Activated CD8-positive, alpha-beta T cell treated with anti-CD3 and anti-CD28 coated beads, Interleukin-2, amount 10 ng/mL, durations not matched to agents 7 days and 5 days (primary cell): ENCODE data around the gene GLS. TPM values are rescaled to one million over a fixed set of nuclear protein-coding genes. Genes with fewer than 3 reads are reported as not detected.
A peak's percentile ranks its signal among the peaks of the same experiment; 100 is the strongest.
"Not testable (repeated sequence)": the region's sequence is repeated elsewhere in the genome, so short reads cannot be mapped to it uniquely, and the experiment has no call there.

ENCODE experiments used
- ATAC-seq: fragments of 150-1000 bp; cut with Tn5 transposase; one replicate; pipeline ENCODE4 v1.10.0; 2021; ENCODE audit warnings: moderate library complexity
- CTCF ChIA-PET: fragments of 350-600 bp; sonication (Branson Sonifier 250); formaldehyde crosslinking; loops from one replicate; lab custom pipeline; 2021; ENCODE audit warnings: antibody characterized with exemption; lab: Charles Lee
- POLR2A ChIA-PET: fragments of 350-600 bp; sonication (Branson Sonifier 250); formaldehyde crosslinking; loops from one replicate; lab custom pipeline; 2021; ENCODE audit warnings: antibody characterized with exemption; lab: Charles Lee
- DNase-seq: peaks from one replicate; pipeline ENCODE4 v3.0.0-alpha.2; 2020
- H3K27ac Mint-ChIP-seq: one replicate; pipeline ENCODE4 v1.8.0; 2021; ENCODE audit warnings: mild to moderate bottlenecking, mixed read lengths
- H3K27me3 Mint-ChIP-seq: one replicate; pipeline ENCODE4 v1.8.0; 2021; ENCODE audit warnings: low read depth, mixed read lengths
- H3K36me3 Mint-ChIP-seq: one replicate; pipeline ENCODE4 v1.8.0; 2021; ENCODE audit warnings: low read depth, mixed read lengths
- H3K4me1 Mint-ChIP-seq: one replicate; pipeline ENCODE4 v1.8.0; 2021; ENCODE audit warnings: low read depth, mixed read lengths
- H3K4me3 Mint-ChIP-seq: one replicate; pipeline ENCODE4 v1.8.0; 2021; ENCODE audit warnings: mild to moderate bottlenecking, mixed read lengths
- H3K9me3 Mint-ChIP-seq: one replicate; pipeline ENCODE4 v1.8.0; 2022; ENCODE audit warnings: mixed read lengths; ENCODE audit not compliant: insufficient read depth
- total RNA-seq, 2 experiments: library from RNA; stranded (reverse); gene quantifications; one replicate each; pipeline ENCODE4 v1.2.3, GENCODE V29; 2021

Gene GLS
- total RNA-seq, 2 experiments from 2014 or later, result 162 to 193 TPM

DNA sequence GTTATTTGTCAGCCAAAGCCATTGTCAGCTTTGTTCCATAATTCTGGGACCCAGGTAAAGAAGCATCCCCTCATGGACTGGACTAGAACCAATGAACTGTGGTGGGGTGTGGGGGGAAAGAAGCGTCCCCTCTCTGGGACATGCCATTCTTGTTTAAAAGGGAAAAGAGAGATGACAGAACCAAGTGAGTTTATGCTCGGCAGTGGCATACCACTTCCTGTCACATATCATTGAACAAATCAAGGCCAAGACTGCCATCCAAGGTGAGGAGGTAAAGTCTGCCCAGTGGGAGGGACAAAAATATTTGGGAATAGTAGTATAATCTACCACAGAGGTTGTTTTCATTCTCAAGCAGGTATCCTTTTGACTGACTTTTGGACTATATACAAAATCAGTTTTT, 4.7 kb upstream of the GLS start:
- Mint-ChIP-seq H3K9me3 (no peaks in the 10 kb centered on the region), H3K27ac (peak overlapping the region; percentile 53), H3K27me3 (no peaks in the 10 kb centered on the region), H3K4me3 (no peak overlapping the region), H3K4me1 (peaks cover 24% of the 10 kb centered on the region), H3K36me3 (peaks cover 2% of the 10 kb centered on the region)
- ChIA-PET POLR2A (no interaction called here), CTCF (interaction anchor here (1.1 to 1.8 kb wide), 4 partner anchors 9 to 91 kb away, joined by 3 to 21 read pairs (median 4); no protein-coding TSS in a partner anchor)
- ATAC-seq, result no peak
- peak; percentile 55 for DNase-seq

DNA sequence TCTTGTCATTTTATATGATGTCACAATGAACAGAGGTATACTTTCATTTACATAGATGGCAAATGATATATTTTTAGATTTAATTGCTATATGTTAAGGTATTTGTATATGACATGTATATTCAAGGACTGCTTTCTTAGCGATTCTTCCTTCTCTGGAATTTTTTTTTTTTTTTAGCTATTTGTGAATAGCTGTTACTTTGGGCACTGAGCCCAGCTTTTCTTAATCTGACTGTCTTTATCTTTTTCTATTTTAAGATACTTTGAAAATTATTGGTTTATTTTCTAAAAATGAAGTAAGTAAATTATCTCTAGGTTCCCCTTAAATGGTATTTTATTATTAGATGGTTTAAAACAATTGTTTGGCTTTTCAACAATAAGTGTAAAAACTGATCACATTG, 4.0 kb upstream of the GLS start:
- Mint-ChIP-seq H3K27me3 (no peaks in the 10 kb centered on the region), H3K36me3 (peaks cover 2% of the 10 kb centered on the region), H3K4me1 (peaks cover 24% of the 10 kb centered on the region), H3K9me3 (no peaks in the 10 kb centered on the region), H3K4me3 (no peak overlapping the region), H3K27ac (no peak overlapping the region)
- POLR2A ChIA-PET, result no interaction called here
- no peak for ATAC-seq
- DNase-seq, result no peak
- CTCF ChIA-PET, result interaction anchor here (0.8 to 2.9 kb wide), 3 partner anchors 16 to 71 kb away, joined by 3 to 17 read pairs (median 13); no protein-coding TSS in a partner anchor

DNA sequence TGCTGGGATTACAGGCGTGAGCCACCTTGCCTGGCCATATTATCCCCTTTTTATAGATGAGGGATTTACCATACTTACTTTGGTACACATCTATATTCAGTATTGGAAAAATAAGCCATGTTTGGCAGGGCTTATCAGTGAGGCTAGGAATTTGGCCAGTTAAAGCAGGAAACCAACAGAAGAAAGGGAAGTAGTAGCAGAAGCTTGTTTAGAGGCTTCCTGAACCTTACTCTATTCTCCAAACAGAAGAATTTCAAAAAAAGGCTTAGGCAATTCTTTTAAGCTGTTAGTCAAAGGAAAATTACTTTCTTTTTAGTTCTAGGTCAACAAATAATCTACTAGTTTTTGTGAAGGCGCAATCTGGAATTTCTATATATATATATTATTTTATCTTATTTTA, 3.2 kb upstream of the GLS start:
- Mint-ChIP-seq H3K27ac (no peak overlapping the region), H3K36me3 (peaks cover 7% of the 10 kb centered on the region), H3K9me3 (no peaks in the 10 kb centered on the region), H3K4me1 (peaks cover 24% of the 10 kb centered on the region), H3K27me3 (no peaks in the 10 kb centered on the region), H3K4me3 (no peak overlapping the region)
- DNase-seq (no peak), ATAC-seq (no peak)
- ChIA-PET POLR2A (interaction anchor here (1.0 kb wide), 1 partner anchor 146 kb away, joined by 3 read pairs; no protein-coding TSS in a partner anchor), CTCF (interaction anchor here (1.6 to 2.9 kb wide), 3 partner anchors 11 to 70 kb away, joined by 3 to 17 read pairs (median 13); no protein-coding TSS in a partner anchor)

DNA sequence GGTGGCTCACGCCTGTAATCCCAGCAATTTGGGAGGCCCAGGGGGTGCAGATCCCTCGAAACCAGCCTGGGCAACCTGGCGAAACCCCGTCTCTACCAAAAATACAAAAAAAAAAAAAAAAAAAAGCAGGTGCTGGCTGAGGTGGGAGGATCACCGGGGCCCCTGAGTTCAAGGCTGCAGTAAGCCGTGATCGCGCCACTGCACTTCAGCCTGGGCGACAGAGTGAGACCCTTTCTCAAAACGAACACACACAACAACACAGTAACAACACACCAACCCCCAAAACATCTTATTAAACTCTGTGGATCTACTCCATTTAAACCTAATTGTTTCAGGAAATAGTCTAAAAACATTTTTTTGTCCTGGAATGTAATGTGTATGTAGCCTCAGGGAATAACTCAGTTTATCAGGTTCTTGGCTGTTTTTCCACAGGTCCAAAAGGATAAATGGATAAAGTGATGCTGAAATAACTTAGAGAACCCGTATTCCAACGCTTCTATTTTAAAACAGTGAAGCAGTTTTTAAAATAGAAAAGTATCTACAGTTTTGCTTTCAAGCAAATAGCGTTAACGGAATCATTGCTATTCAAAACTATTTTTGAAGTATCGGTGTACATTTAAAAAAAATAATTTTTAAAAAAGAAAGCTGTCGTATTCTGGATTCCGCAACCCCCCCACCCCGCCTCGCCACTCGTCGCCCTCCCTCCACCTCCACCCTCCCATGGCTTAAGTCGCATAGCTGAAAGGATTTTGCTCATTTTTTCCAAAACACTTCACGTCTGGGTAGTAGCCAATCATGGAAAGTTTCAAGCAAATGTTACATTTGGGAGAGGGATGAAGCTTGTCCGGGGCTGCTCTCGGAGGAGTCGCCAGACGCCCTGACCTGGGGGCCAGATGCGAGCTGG, 895 bp upstream of the GLS start:
- CTCF ChIA-PET, result interaction anchor here (0.6 to 4.6 kb wide), 6 partner anchors 10 to 67 kb away, joined by 3 to 24 read pairs (median 6); no protein-coding TSS in a partner anchor
- DNase-seq, result no peak
- Mint-ChIP-seq H3K27me3 (no peaks in the 10 kb centered on the region), H3K27ac (peak overlapping the region; percentile 99), H3K9me3 (no peaks in the 10 kb centered on the region), H3K36me3 (peaks cover 25% of the 10 kb centered on the region), H3K4me3 (peak overlapping the region; percentile 94), H3K4me1 (peaks cover 33% of the 10 kb centered on the region)
- POLR2A ChIA-PET, result interaction anchor here (0.5 to 4.0 kb wide), 22 partner anchors 10 to 798 kb away, joined by 3 to 51 read pairs (median 4); partner anchors contain the start of genes MFSD6, NABP1, NEMP2 and STAT1
- peak; percentile 12 for ATAC-seq

DNA sequence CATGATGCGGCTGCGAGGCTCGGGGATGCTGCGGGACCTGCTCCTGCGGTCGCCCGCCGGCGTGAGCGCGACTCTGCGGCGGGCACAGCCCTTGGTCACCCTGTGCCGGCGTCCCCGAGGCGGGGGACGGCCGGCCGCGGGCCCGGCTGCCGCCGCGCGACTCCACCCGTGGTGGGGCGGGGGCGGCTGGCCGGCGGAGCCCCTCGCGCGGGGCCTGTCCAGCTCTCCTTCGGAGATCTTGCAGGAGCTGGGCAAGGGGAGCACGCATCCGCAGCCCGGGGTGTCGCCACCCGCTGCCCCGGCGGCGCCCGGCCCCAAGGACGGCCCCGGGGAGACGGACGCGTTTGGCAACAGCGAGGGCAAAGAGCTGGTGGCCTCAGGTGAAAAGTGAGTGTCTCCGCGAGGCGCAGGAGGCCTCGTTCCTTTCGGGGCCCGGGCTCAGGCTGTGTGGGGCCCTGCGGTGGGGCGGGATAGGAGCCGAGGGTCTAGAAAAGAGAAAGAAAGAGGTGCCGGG, 520 bp downstream of the GLS start:
- ChIA-PET POLR2A (interaction anchor here (0.6 to 4.0 kb wide), 30 partner anchors 9 to 558 kb away, joined by 3 to 51 read pairs (median 4); partner anchors contain the start of genes MFSD6, NEMP2 and STAT1), CTCF (interaction anchor here (2.3 to 4.6 kb wide), 2 partner anchors 31 to 66 kb away, joined by 16 to 24 read pairs; no protein-coding TSS in a partner anchor)
- DNase-seq, result no peak
- Mint-ChIP-seq H3K27ac (peak overlapping the region; percentile 99), H3K27me3 (no peaks in the 10 kb centered on the region), H3K36me3 (peaks cover 30% of the 10 kb centered on the region), H3K4me1 (peaks cover 33% of the 10 kb centered on the region), H3K9me3 (no peaks in the 10 kb centered on the region), H3K4me3 (peak overlapping the region; percentile 94)
- ATAC-seq, result no peak

DNA sequence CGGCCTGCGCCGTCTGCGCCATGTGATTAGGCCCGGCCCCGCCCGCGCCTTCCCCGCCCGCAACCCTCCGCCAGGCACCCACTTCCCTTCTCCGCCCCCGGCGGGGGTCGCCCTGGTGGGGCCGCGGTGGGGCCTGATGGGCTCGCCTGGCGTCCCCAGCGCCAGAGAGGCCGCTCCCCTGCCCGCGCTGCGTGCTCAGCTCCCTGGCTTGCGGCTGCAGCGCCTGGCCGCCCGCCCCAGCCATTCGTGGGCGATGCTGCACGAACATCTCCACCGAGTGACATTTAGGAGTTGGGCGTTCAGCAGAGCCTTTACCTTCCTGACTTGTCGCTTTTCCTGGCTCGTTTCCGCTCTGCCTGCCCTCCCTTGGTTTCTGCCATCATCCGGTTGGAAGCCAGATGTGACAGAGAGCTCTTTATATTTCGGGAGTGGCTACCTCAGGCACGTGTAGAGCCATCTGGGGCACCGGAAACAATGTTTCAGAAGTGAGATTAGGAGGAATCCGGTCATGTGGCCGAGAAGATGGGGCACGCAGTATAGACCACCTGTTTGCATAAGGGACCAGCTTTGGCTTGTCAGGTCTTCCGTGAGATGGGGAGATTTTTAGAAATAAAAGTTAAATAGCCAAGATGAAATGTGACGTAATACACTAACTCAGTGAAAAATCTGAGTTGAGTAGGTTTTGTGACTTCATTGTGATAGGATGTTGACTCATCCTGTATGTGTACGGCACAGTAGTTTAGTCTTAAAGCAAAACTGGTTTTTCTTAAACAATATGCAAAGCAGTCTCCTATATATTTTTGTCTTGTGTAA, 1.2 kb downstream of the GLS start:
- DNase-seq (peak; percentile 86), ATAC-seq (peak; percentile 52)
- no peaks in the 10 kb centered on the region for H3K9me3 Mint-ChIP-seq
- CTCF ChIA-PET, result interaction anchor here (1.2 to 4.6 kb wide), 3 partner anchors 32 to 65 kb away, joined by 3 to 24 read pairs (median 16); no protein-coding TSS in a partner anchor
- no peaks in the 10 kb centered on the region for H3K27me3 Mint-ChIP-seq
- peaks cover 35% of the 10 kb centered on the region for H3K4me1 Mint-ChIP-seq
- H3K4me3 Mint-ChIP-seq, result peak overlapping the region; percentile 84
- POLR2A ChIA-PET, result interaction anchor here (0.6 to 4.0 kb wide), 29 partner anchors 8 to 796 kb away, joined by 3 to 51 read pairs (median 4); partner anchors contain the start of genes MFSD6, NABP1, NEMP2 and STAT1
- H3K36me3 Mint-ChIP-seq, result peaks cover 32% of the 10 kb centered on the region
- H3K27ac Mint-ChIP-seq, result peak overlapping the region; percentile 97

DNA sequence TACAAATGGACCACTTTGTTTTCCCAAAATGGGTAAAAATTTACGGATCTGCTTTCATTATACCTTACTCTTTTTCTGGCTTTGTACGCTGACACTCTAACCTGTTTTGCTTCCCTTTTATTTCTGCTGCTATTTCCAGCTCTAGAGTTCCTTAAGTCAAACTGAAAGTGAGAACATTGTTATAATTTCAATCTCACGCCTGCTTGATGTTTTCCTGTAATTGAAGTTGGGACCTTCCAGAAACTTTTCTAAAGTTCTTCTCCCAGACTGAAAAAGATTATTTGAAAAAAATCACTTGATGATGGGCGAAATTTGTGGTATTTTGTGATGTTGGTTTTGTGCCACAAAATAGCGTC, 1.8 kb downstream of the GLS start:
- ATAC-seq (no peak), DNase-seq (no peak)
- Mint-ChIP-seq H3K27me3 (no peaks in the 10 kb centered on the region), H3K4me3 (peak overlapping the region; percentile 84), H3K4me1 (peaks cover 36% of the 10 kb centered on the region), H3K27ac (peak overlapping the region; percentile 97), H3K36me3 (peaks cover 32% of the 10 kb centered on the region), H3K9me3 (no peaks in the 10 kb centered on the region)
- ChIA-PET POLR2A (interaction anchor here (0.7 to 4.0 kb wide), 19 partner anchors 8 to 796 kb away, joined by 3 to 51 read pairs (median 4); partner anchors contain the start of genes MFSD6, NABP1, NEMP2 and STAT1), CTCF (interaction anchor here (1.0 to 4.6 kb wide), 4 partner anchors 11 to 65 kb away, joined by 3 to 24 read pairs (median 10); no protein-coding TSS in a partner anchor)

DNA sequence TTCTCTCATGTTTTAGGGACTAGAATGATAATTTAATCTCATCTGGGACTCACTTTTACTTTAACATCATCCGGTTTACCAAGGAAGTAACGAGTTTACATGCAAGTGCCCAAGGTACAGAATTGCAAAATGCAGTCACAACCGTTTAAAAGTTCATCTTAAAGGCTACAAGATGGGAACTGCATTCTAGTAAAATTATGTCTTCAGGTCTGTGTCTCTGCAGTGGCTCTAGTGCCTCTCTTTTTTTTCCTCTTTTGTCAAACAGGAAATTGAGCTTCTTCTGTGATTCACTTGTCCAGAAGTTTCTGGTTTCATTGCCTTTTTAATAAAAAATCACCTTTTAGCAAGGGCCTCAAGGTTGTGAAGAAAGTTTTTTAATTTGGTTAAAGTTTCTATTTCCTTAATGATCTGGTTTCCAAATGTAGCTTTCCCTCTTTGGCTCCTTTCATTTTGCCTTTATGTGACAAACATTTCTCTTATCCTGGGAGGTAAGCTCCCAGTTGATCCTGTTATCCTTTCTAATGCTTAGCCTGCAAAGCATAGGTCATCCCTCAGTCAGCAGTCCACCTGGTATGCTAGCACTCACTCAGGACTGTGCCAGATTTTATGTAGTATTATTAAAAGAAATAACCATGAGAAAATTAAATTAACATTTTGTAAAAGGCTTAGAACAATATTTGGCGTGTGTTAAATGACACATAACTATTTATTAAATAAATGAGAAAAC, 2.4 kb downstream of the GLS start:
- ATAC-seq, result no peak
- peak overlapping the region; percentile 97 for H3K27ac Mint-ChIP-seq
- H3K4me1 Mint-ChIP-seq, result peaks cover 39% of the 10 kb centered on the region
- DNase-seq, result no peak
- CTCF ChIA-PET, result interaction anchor here (0.6 to 4.6 kb wide), 5 partner anchors 10 to 643 kb away, joined by 3 to 24 read pairs (median 4); no protein-coding TSS in a partner anchor
- peaks cover 38% of the 10 kb centered on the region for H3K36me3 Mint-ChIP-seq
- POLR2A ChIA-PET, result interaction anchor here (0.8 to 4.0 kb wide), 5 partner anchors 33 to 349 kb away, joined by 3 to 51 read pairs (median 4); partner anchors contain the start of genes NEMP2 and STAT1
- no peaks in the 10 kb centered on the region for H3K27me3 Mint-ChIP-seq
- no peaks in the 10 kb centered on the region for H3K9me3 Mint-ChIP-seq
- peak overlapping the region; percentile 84 for H3K4me3 Mint-ChIP-seq

DNA sequence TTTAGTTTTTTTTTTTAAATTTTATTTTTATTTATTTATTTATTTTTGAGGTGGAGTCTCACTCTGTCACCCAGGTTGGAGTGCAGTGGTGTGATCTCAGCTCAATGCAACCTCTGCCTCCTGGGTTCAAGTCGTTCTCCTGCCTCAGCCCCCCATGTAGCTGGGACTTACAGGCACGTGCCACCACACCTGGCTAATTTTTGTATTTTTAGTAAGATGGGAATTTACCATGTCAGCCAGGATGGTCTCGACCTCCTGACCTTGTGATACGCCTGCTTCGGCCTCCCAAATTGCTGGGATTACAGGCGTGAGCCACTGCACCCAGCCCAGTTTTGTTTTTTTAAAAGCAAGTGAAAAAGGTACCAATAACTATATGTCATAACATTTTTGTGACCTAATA, 5.2 kb downstream of the GLS start:
- not testable (repeated sequence) for H3K27me3 Mint-ChIP-seq, ATAC-seq, H3K27ac Mint-ChIP-seq, H3K4me3 Mint-ChIP-seq, H3K9me3 Mint-ChIP-seq, DNase-seq
- peaks cover 57% of the 10 kb centered on the region for H3K4me1 Mint-ChIP-seq
- CTCF ChIA-PET, result interaction anchor here (0.9 to 6.3 kb wide), 3 partner anchors 36 to 126 kb away, joined by 3 to 33 read pairs (median 13); no protein-coding TSS in a partner anchor
- POLR2A ChIA-PET, result interaction anchor here (0.6 to 1.0 kb wide), 2 partner anchors 11 to 479 kb away, joined by 3 read pairs; no protein-coding TSS in a partner anchor
- peaks cover 56% of the 10 kb centered on the region for H3K36me3 Mint-ChIP-seq

DNA sequence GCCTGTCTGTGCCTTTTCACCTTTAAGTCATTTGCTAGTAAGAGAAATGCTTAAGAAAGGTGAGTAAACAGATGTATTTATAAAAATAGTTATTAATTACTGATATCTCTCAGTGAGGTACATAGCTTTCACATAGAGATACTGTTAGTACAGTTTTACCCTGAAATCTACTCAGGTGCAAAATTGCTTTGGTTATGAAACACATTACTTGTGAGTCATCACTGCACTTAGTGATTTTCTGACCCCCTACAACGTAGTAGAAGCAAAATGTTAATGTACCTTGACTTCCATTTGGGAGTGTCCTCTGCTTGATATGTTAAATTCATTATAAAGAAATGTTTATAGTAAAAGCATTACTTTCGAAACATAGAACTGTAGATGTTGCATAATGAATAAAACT, 6.5 kb downstream of the GLS start:
- Mint-ChIP-seq H3K36me3 (peaks cover 59% of the 10 kb centered on the region), H3K4me1 (peaks cover 66% of the 10 kb centered on the region), H3K4me3 (no peak overlapping the region), H3K27me3 (no peaks in the 10 kb centered on the region), H3K9me3 (no peaks in the 10 kb centered on the region), H3K27ac (no peak overlapping the region)
- no peak for DNase-seq
- ATAC-seq, result no peak
- ChIA-PET CTCF (interaction anchor here (0.8 to 6.3 kb wide), 6 partner anchors 33 to 106 kb away, joined by 3 to 33 read pairs (median 4); no protein-coding TSS in a partner anchor), POLR2A (interaction anchor here (1.2 kb wide), 1 partner anchor 125 kb away, joined by 3 read pairs; no protein-coding TSS in a partner anchor)
